Liver (tissue), 9 donors: Measurements from ENCODE around the gene FKBP1A. TPM values are rescaled to one million over a fixed set of nuclear protein-coding genes. Genes with fewer than 3 reads are reported as not detected.

Experiments
- DNase-seq: peaks from one replicate; pipeline ENCODE4 v3.0.0-alpha.2; 2017; ENCODE audit warnings: low spot score
- H3K27ac ChIP-seq, 2 donors: one replicate each; pipeline ENCODE4 v1.7.0; 2013; ENCODE audit warnings: inconsistent platforms in 2 of 2, low read length in 2 of 2, control low read depth in 1 of 2, low read depth in 1 of 2, mild to moderate bottlenecking in 1 of 2
- H3K27me3 ChIP-seq, 4 donors: one replicate each; pipeline versions ENCODE4 v1.6.1 to v1.7.0; 2013; ENCODE audit warnings: low read length in 3 of 4, inconsistent platforms in 1 of 4, mild to moderate bottlenecking in 1 of 4, moderate library complexity in 1 of 4; ENCODE audit not compliant: control insufficient read depth in 4 of 4, insufficient read depth in 4 of 4
- H3K36me3 ChIP-seq, 4 donors: one replicate each; pipeline versions ENCODE4 v1.6.1 to v1.7.0; 2013; ENCODE audit warnings: low read length in 3 of 4, mild to moderate bottlenecking in 3 of 4, low read depth in 1 of 4, moderate library complexity in 1 of 4; ENCODE audit not compliant: control insufficient read depth in 4 of 4, insufficient read depth in 3 of 4
- H3K4me1 ChIP-seq, 4 donors: one replicate each; pipeline versions ENCODE4 v1.6.1 to v1.7.0; 2013; ENCODE audit warnings: low read length in 3 of 4, mild to moderate bottlenecking in 3 of 4, moderate library complexity in 1 of 4; ENCODE audit not compliant: control insufficient read depth in 4 of 4, insufficient read depth in 4 of 4
- H3K4me3 ChIP-seq, 3 donors: one replicate each; pipeline versions ENCODE4 v1.6.1 to v1.7.0; 2013; ENCODE audit warnings: low read length in 3 of 3, control low read depth in 1 of 3, low read depth in 1 of 3, mild to moderate bottlenecking in 1 of 3
- H3K9ac ChIP-seq, 2 donors: one replicate each; pipeline ENCODE4 v1.7.0; 2013; ENCODE audit warnings: low read length in 2 of 2, mild to moderate bottlenecking in 2 of 2, moderate library complexity in 2 of 2, control low read depth in 1 of 2, low read depth in 1 of 2
- H3K9me3 ChIP-seq, 4 donors: one replicate each; pipeline versions ENCODE4 v1.6.1 to v1.7.0; 2013; ENCODE audit warnings: low read length in 3 of 4; ENCODE audit not compliant: control insufficient read depth in 4 of 4
- CTCF ChIP-seq: fragments of 150-350 bp; IDR thresholded peaks from 2 replicates; pipeline ENCODE4 v1.5.1; 2017; ENCODE audit warnings: improper control_type of control experiment, low read depth, low read length; ENCODE audit not compliant: missing input control
- FOXA1 ChIP-seq: IDR thresholded peaks from 2 replicates; pipeline ENCODE4 v1.6.1; 2016; ENCODE audit warnings: antibody characterized with exemption
- FOXA2 ChIP-seq: IDR thresholded peaks from 2 replicates; pipeline ENCODE4 v1.6.1; 2016; ENCODE audit warnings: antibody characterized with exemption
- GABPA ChIP-seq, 2 donors: IDR thresholded peaks in 1 of 2; conservative IDR thresholded peaks in 1 of 2; 2 replicates each; pipeline ENCODE4 v1.6.1; 2016; ENCODE audit warnings: antibody characterized with exemption in 2 of 2, mild to moderate bottlenecking in 1 of 2, moderate library complexity in 1 of 2
- HNF4A ChIP-seq, 2 donors: conservative IDR thresholded peaks; 2 replicates each; pipeline ENCODE4 v1.6.1; 2016; ENCODE audit warnings: antibody characterized with exemption in 2 of 2, mild to moderate bottlenecking in 2 of 2
- JUND ChIP-seq, 2 donors: IDR thresholded peaks; 2 replicates each; pipeline ENCODE4 v1.6.1; 2016; ENCODE audit warnings: antibody characterized with exemption in 2 of 2
- RAD21 ChIP-seq, 2 donors: IDR thresholded peaks; 2 replicates each; pipeline ENCODE4 v1.6.1; 2016; ENCODE audit warnings: antibody characterized with exemption in 2 of 2, mild to moderate bottlenecking in 2 of 2
- REST ChIP-seq: IDR thresholded peaks from 2 replicates; pipeline ENCODE4 v1.6.1; 2016; ENCODE audit warnings: antibody characterized with exemption, mild to moderate bottlenecking
- RXRA ChIP-seq, 2 donors: IDR thresholded peaks; 2 replicates each; pipeline ENCODE4 v1.6.1; 2017 to 2018; ENCODE audit warnings: antibody characterized with exemption in 2 of 2, mild to moderate bottlenecking in 1 of 2
- SP1 ChIP-seq: IDR thresholded peaks from 2 replicates; pipeline ENCODE4 v1.6.1; 2018; ENCODE audit warnings: antibody characterized with exemption, mild to moderate bottlenecking
- TAF1 ChIP-seq: conservative IDR thresholded peaks from 2 replicates; pipeline ENCODE4 v1.6.1; 2016; ENCODE audit warnings: antibody characterized with exemption, mild to moderate bottlenecking
- YY1 ChIP-seq: IDR thresholded peaks from 2 replicates; pipeline ENCODE4 v1.6.1; 2016; ENCODE audit warnings: antibody characterized with exemption, mild to moderate bottlenecking
- ZBTB33 ChIP-seq: IDR thresholded peaks from 2 replicates; pipeline ENCODE4 v1.6.1; 2016; ENCODE audit warnings: antibody characterized with exemption
- WGBS: extraction: QIAGEN DNeasy Blood & Tissue Kit; methylation state at CpG from one replicate; pipeline ENCODE4 v1.1.7; 2013; 5-methylcytosine and 5-hydroxymethylcytosine counted together
- polyA plus RNA-seq, 2 donors: library from polyadenylated mRNA; stranded (reverse) in 1 of 2; unstranded in 1 of 2; fragments of 200-250 nt in 1 of 2; fragments of >200 nt in 1 of 2; fragmentation: Nextera tagmentation in 1 of 2; extraction: Ambion mirVana in 1 of 2; gene quantifications; one replicate each; pipeline versions ENCODE4 v1.2.1 to v1.2.3, GENCODE V29; 2013 to 2015
- total RNA-seq, 2 donors: library from RNA; depleted of rRNA; stranded (reverse); fragments of >200 nt; gene quantifications; one replicate each; pipeline ENCODE4 v1.2.3, GENCODE V29; 2014
- donor health status: healthy.
- donor health status: healthy.
- donor health status: healthy.
- donor health status: healthy.
- donor health status: healthy.

The FKBP1A gene
- total and polyA plus RNA-seq, 4 donors: 49.3 to 114 (median 76.9) TPM

- Histone ChIP-seq H3K4me1 (peaks cover 15 to 45% (median 32%) of the 10 kb centered on the region in 4 donors), H3K9me3 (no peaks in the 10 kb centered on the region), H3K4me3 (no peak overlapping the region), H3K27ac (peak overlapping the region; percentile 100), H3K36me3 (no peaks in the 10 kb centered on the region), H3K9ac (no peak overlapping the region), H3K27me3 (no peaks in the 10 kb centered on the region)
- DNase-seq: peak; percentile 24
- 45% methylated on average over 6 of the region's 6 CpGs for WGBS
- peak in 1 of 2 donors; percentile 53 for TF ChIP-seq GABPA (IDR thresholded peaks at IDR 0.05 in 1 of 2, conservative IDR thresholded peaks at IDR 0.05 in 1 of 2)
- TF ChIP-seq SP1: peak; percentile 48
- TF ChIP-seq CTCF: no peak
- no peak for TF ChIP-seq TAF1
- peak in 1 of 2 donors; percentile 38 for TF ChIP-seq RXRA (IDR thresholded peaks at IDR 0.05)
- TF ChIP-seq RAD21 (IDR thresholded peaks at IDR 0.05): no peak
- peak in 1 of 2 donors; percentile 40 for TF ChIP-seq HNF4A (conservative IDR thresholded peaks at IDR 0.05)
- TF ChIP-seq REST: peak; percentile 56
- TF ChIP-seq JUND (IDR thresholded peaks at IDR 0.05): peak; percentile 10 to 17
Observed at GRCh38 chr20:1330075-1330830, 62.6 kb downstream of the FKBP1A start.

GRCh38 chr20:1328680-1329330 lies 64.0 kb downstream of the FKBP1A start, which contains the start of gene SDCBP2:
Gene SDCBP2, minus strand, starts transcription at chr20:1329139. Its CDS starts 8,723 bp downstream, at chr20:1320416.
- Histone ChIP-seq H3K36me3 (no peaks in the 10 kb centered on the region), H3K27me3 (no peaks in the 10 kb centered on the region), H3K9me3 (no peaks in the 10 kb centered on the region), H3K4me3 (no peak within 1 kb of the TSS), H3K4me1 (peaks cover 15 to 49% (median 35%) of the 10 kb centered on the region in 4 donors), H3K9ac (peak within 1 kb of the TSS; percentile 15 to 49), H3K27ac (peak within 1 kb of the TSS; percentile 100)
- TF ChIP-seq RXRA (IDR thresholded peaks at IDR 0.05) (peak in 1 of 2 donors; percentile 39), FOXA2 (peak; percentile 83), FOXA1 (peak; percentile 66), YY1 (no peak), HNF4A (conservative IDR thresholded peaks at IDR 0.05) (peak in 1 of 2 donors; percentile 55), ZBTB33 (no peak)
- WGBS: 64% methylated on average over 8 of the region's 8 CpGs
- DNase-seq: peak; percentile 44
